ENCODE results near the gene MAP3K21. TPM values are rescaled to one million over a fixed set of nuclear protein-coding genes. Genes with fewer than 3 reads are reported as not detected.

The MAP3K21 gene
- polyA plus RNA-seq, 1 donor from 2014 or later = 3.7 TPM

GRCh38 chr1:233337505-233337904 is 10.0 kb downstream of the MAP3K21 start:
- Histone ChIP-seq H3K4me2 (ENCODE audit: low read length) (no peak overlapping the region), H3K4me3 (ENCODE audit: low read length) (no peak overlapping the region), H4K20me1 (ENCODE audit: insufficient read depth) (no peaks in the 10 kb centered on the region), H3K9ac (ENCODE audit: low read length) (no peak overlapping the region), H3K27ac (ENCODE audit: low read length) (no peak overlapping the region), H3K79me2 (replicated peaks; ENCODE audit: insufficient read depth, low read length) (no peaks in the 10 kb centered on the region), H3K27me3 (ENCODE audit: insufficient read depth, low read depth, low read length) (no peaks in the 10 kb centered on the region), H3K9me3 (ENCODE audit: low read length) (no peaks in the 10 kb centered on the region), H3F3A (ENCODE audit: insufficient read depth, low read length, poor library complexity, severe bottlenecking) (no peaks in the 10 kb centered on the region), H3K9me2 (ENCODE audit: insufficient read depth, low read length) (no peaks in the 10 kb centered on the region), H2AFZ (ENCODE audit: low read depth, low read length) (no peak overlapping the region), H3K36me3 (ENCODE audit: insufficient read depth, low read length) (no peaks in the 10 kb centered on the region)
- no peak for TF ChIP-seq POLR2AphosphoS5 (IDR thresholded peaks at IDR 0.05)
- no peak for TF ChIP-seq SMC3 (conservative IDR thresholded peaks at IDR 0.05; ENCODE audit: poor library complexity)
- TF ChIP-seq RAD21 (conservative IDR thresholded peaks at IDR 0.05) = no peak
- no peak for TF ChIP-seq EZH2 (IDR thresholded peaks at IDR 0.05; ENCODE audit: borderline replicate concordance, insufficient read depth, low read length, poor library complexity, severe bottlenecking)
- no peak for TF ChIP-seq TAF1 (IDR thresholded peaks at IDR 0.05; ENCODE audit: low read depth)
- no peak for TF ChIP-seq MXI1 (conservative IDR thresholded peaks at IDR 0.05; ENCODE audit: poor library complexity, severe bottlenecking)
- TF ChIP-seq CTCF (IDR thresholded peaks at IDR 0.05; ENCODE audit: poor library complexity, severe bottlenecking) = no peak
- no peak for TF ChIP-seq REST (IDR thresholded peaks at IDR 0.05; ENCODE audit: borderline replicate concordance)
- no peak for TF ChIP-seq EP300 (conservative IDR thresholded peaks at IDR 0.05; ENCODE audit: poor library complexity, severe bottlenecking)

- no peaks in the 10 kb centered on the region for H3F3A ChIP-seq (ENCODE audit: insufficient read depth, low read length, poor library complexity, severe bottlenecking)
- H3K4me2 ChIP-seq (ENCODE audit: low read length) = no peak overlapping the region
- H3K27ac ChIP-seq (ENCODE audit: low read length) = no peak overlapping the region
- no peaks in the 10 kb centered on the region for H4K20me1 ChIP-seq (ENCODE audit: insufficient read depth)
- no peaks in the 10 kb centered on the region for H3K36me3 ChIP-seq (ENCODE audit: insufficient read depth, low read length)
- no peaks in the 10 kb centered on the region for H3K9me3 ChIP-seq (ENCODE audit: low read length)
- no peak overlapping the region for H3K9ac ChIP-seq (ENCODE audit: low read length)
- no peaks in the 10 kb centered on the region for H3K27me3 ChIP-seq (ENCODE audit: insufficient read depth, low read depth, low read length)
- H3K79me2 ChIP-seq (replicated peaks; ENCODE audit: insufficient read depth, low read length) = no peaks in the 10 kb centered on the region
- H3K9me2 ChIP-seq (ENCODE audit: insufficient read depth, low read length) = no peaks in the 10 kb centered on the region
- H3K4me3 ChIP-seq (ENCODE audit: low read length) = no peak overlapping the region
- TF ChIP-seq POLR2AphosphoS5 (IDR thresholded peaks at IDR 0.05) (no peak), CTCF (IDR thresholded peaks at IDR 0.05; ENCODE audit: poor library complexity, severe bottlenecking) (no peak), RAD21 (conservative IDR thresholded peaks at IDR 0.05) (no peak), MXI1 (conservative IDR thresholded peaks at IDR 0.05; ENCODE audit: poor library complexity, severe bottlenecking) (no peak), EZH2 (IDR thresholded peaks at IDR 0.05; ENCODE audit: borderline replicate concordance, insufficient read depth, low read length, poor library complexity, severe bottlenecking) (no peak), SMC3 (conservative IDR thresholded peaks at IDR 0.05; ENCODE audit: poor library complexity) (no peak)
- H2AFZ ChIP-seq (ENCODE audit: low read depth, low read length) = no peak overlapping the region
Measured at GRCh38 chr1:233338102-233338501, 10.6 kb downstream of the MAP3K21 start.

Measured in neural cell (in vitro differentiated cells).